OCI-LY3 (cell line): ENCODE measurements around the gene VPS72.
A peak's percentile ranks its signal among the peaks of the same experiment; 100 is the strongest.

Source experiments
- H2AFZ ChIP-seq: fragments of 200-600, 300-600 bp; shearing (Covaris generic); 2 replicates; pipeline ENCODE4 v1.6.0; 2014; ENCODE audit warnings: antibody characterized with exemption, low read depth, low read length
- H3K27ac ChIP-seq: fragments of 200-600, 300-600 bp; sonication (generic); 2 replicates; pipeline ENCODE4 v1.5.1; 2014; ENCODE audit warnings: mild to moderate bottlenecking, low read length, moderate library complexity, mixed read lengths
- H3K27me3 ChIP-seq: fragments of 200-600, 300-600 bp; sonication (generic); 2 replicates; pipeline ENCODE4 v1.6.1; 2014; ENCODE audit warnings: low read depth, low read length, mixed read lengths
- H3K36me3 ChIP-seq: fragments of 200-600, 300-600 bp; sonication (generic); replicated peaks from 2 replicates; pipeline ENCODE3; 2014; ENCODE audit warnings: low read depth, low read length, mixed read lengths
- H3K4me1 ChIP-seq: fragments of 300-600, 200-600 bp; sonication (generic); 2 replicates; pipeline ENCODE4 v1.6.1; 2014; ENCODE audit warnings: low read length, mixed read lengths
- H3K4me2 ChIP-seq: fragments of 200-600, 300-600 bp; sonication (generic); 2 replicates; pipeline ENCODE4 v1.6.1; 2014; ENCODE audit warnings: low read length, mixed read lengths
- H3K4me3 ChIP-seq: fragments of 300-600, 200-600 bp; sonication (generic); 2 replicates; pipeline ENCODE4 v1.5.1; 2014; ENCODE audit warnings: antibody characterized with exemption, mild to moderate bottlenecking, low read length, moderate library complexity
- H3K79me2 ChIP-seq: fragments of 300-600, 200-600 bp; shearing (Covaris generic); 2 replicates; pipeline ENCODE4 v1.6.1; 2014; ENCODE audit warnings: mild to moderate bottlenecking, low read length, mixed read lengths
- H3K9ac ChIP-seq: fragments of 300-600, 200-600 bp; shearing (Covaris generic); 2 replicates; pipeline ENCODE4 v1.6.0; 2014; ENCODE audit warnings: mild to moderate bottlenecking, low read length, moderate library complexity
- H3K9me3 ChIP-seq: fragments of 200-600, 300-600 bp; shearing (Covaris generic); 2 replicates; pipeline ENCODE4 v1.6.1; 2014; ENCODE audit warnings: low read length, mixed read lengths; ENCODE audit not compliant: insufficient read depth
- H4K20me1 ChIP-seq: fragments of 200-600, 300-600 bp; sonication (generic); 2 replicates; pipeline ENCODE4 v1.6.1; 2016; ENCODE audit warnings: low read length, mixed read lengths; ENCODE audit not compliant: insufficient read depth
- CTCF ChIP-seq: fragments of 200-600, 300-600 bp; sonication (generic); IDR thresholded peaks from 2 replicates; pipeline ENCODE4 v1.5.1; 2014; ENCODE audit warnings: antibody characterized with exemption, low read length, low read depth
- EZH2phosphoT487 ChIP-seq: fragments of 200-600 bp; shearing (Covaris generic); IDR thresholded peaks from 2 replicates; pipeline ENCODE4 v1.6.1; 2018; ENCODE audit warnings: antibody characterized with exemption, mixed run types, low read depth

Gene VPS72

GRCh38 chr1:151158326-151158725 is 31.7 kb downstream of the VPS72 start:
- Histone ChIP-seq H3K27ac (no peak overlapping the region), H3K36me3 (peaks cover 8% of the 10 kb centered on the region), H3K9ac (no peak overlapping the region), H3K79me2 (no peaks in the 10 kb centered on the region), H2AFZ (no peak overlapping the region), H3K4me3 (no peak overlapping the region), H3K9me3 (no peaks in the 10 kb centered on the region), H3K4me1 (peaks cover 27% of the 10 kb centered on the region), H3K27me3 (no peaks in the 10 kb centered on the region), H4K20me1 (no peaks in the 10 kb centered on the region), H3K4me2 (no peak overlapping the region)
- TF ChIP-seq EZH2phosphoT487 (no peak), CTCF (no peak)

GRCh38 chr1:151157067-151157531 is 32.9 kb downstream of the VPS72 start:
- Histone ChIP-seq H3K79me2 (no peaks in the 10 kb centered on the region), H3K27ac (peak overlapping the region; percentile 19), H3K9ac (peak overlapping the region; percentile 31), H2AFZ (no peak overlapping the region), H3K4me3 (peak overlapping the region; percentile 72), H3K36me3 (peaks cover 8% of the 10 kb centered on the region), H3K27me3 (no peaks in the 10 kb centered on the region), H3K4me2 (peak overlapping the region; percentile 55), H3K9me3 (no peaks in the 10 kb centered on the region), H3K4me1 (peaks cover 27% of the 10 kb centered on the region), H4K20me1 (no peaks in the 10 kb centered on the region)
- TF ChIP-seq EZH2phosphoT487 = no peak
- TF ChIP-seq CTCF = no peak

GRCh38 chr1:151156515-151156819 is 33.5 kb downstream of the VPS72 start, which contains the start of gene TNFAIP8L2:
Gene TNFAIP8L2 (plus strand): TSS chr1:151156649. CDS start chr1:151158698, 2,049 bp downstream.
- Histone ChIP-seq H3K4me2 (peak within 1 kb of the TSS; percentile 55), H3K9me3 (no peaks in the 10 kb centered on the region), H3K4me3 (peak within 1 kb of the TSS; percentile 72), H3K9ac (peak within 1 kb of the TSS; percentile 31), H3K36me3 (peaks cover 6% of the 10 kb centered on the region), H3K27ac (peak within 1 kb of the TSS; percentile 19), H2AFZ (peak within 1 kb of the TSS; percentile 43; the same call in 1 of the 2 replicates), H3K4me1 (peaks cover 27% of the 10 kb centered on the region), H3K79me2 (no peaks in the 10 kb centered on the region), H3K27me3 (no peaks in the 10 kb centered on the region), H4K20me1 (no peaks in the 10 kb centered on the region)
- TF ChIP-seq CTCF (no peak), EZH2phosphoT487 (no peak)

GRCh38 chr1:151147665-151148064 is 42.3 kb downstream of the VPS72 start:
- Histone ChIP-seq H3K4me2 (no peak overlapping the region), H3K9ac (no peak overlapping the region), H3K4me1 (peaks cover under 1% of the 10 kb centered on the region; the same call in 1 of the 2 replicates), H3K27me3 (no peaks in the 10 kb centered on the region), H2AFZ (no peak overlapping the region), H3K79me2 (no peaks in the 10 kb centered on the region), H3K9me3 (no peaks in the 10 kb centered on the region), H3K36me3 (no peaks in the 10 kb centered on the region), H3K4me3 (no peak overlapping the region), H4K20me1 (no peaks in the 10 kb centered on the region), H3K27ac (no peak overlapping the region)
- TF ChIP-seq CTCF = no peak
- no peak for TF ChIP-seq EZH2phosphoT487
